ENCODE data around the gene TM7SF3.

- TF ChIP-seq CTCF (IDR thresholded peaks at IDR 0.05; ENCODE audit: low read depth, low read length) (no peak), POLR2A (IDR thresholded peaks at IDR 0.05; ENCODE audit: extremely low read depth, insufficient read length) (no peak)
Measured at GRCh38 chr12:26997003-26997402, 17.2 kb downstream of the TM7SF3 start.

All from NB4 (cell line).